HepG2 (cell line): Measurements from ENCODE around the gene CHMP1A. TPM values are rescaled to one million over a fixed set of nuclear protein-coding genes. Genes with fewer than 3 reads are reported as not detected.
A peak's percentile ranks its signal among the peaks of the same experiment; 100 is the strongest.

Source experiments
- ATM ChIP-seq: fragments of 450-650 bp; IDR thresholded peaks from 2 replicates; pipeline ENCODE4 v1.7.1; 2017; ENCODE audit warnings: mild to moderate bottlenecking, borderline replicate concordance
- BCL6 ChIP-seq: IDR thresholded peaks from 2 replicates; pipeline ENCODE4 v1.6.1; 2016; ENCODE audit warnings: missing genetic modification reagents, missing compliant biosample characterization
- FOXC1 ChIP-seq: sonication (generic); formaldehyde crosslinking; IDR thresholded peaks from 2 replicates; pipeline ENCODE4 v1.8.0; 2022; ENCODE audit warnings: mild to moderate bottlenecking, missing genetic modification reagents, borderline replicate concordance
- HIC2 ChIP-seq: sonication (generic); formaldehyde crosslinking; IDR thresholded peaks from 2 replicates; pipeline ENCODE4 v1.9.0; 2022; ENCODE audit warnings: low read depth, missing genetic modification reagents
- IRX3 ChIP-seq: sonication (generic); formaldehyde crosslinking; IDR thresholded peaks from 2 replicates; pipeline ENCODE4 v1.8.1; 2023; ENCODE audit warnings: mild to moderate bottlenecking, low read depth, missing genetic modification reagents, borderline replicate concordance
- MAFK ChIP-seq, 2 experiments: IDR thresholded peaks in 1 of 2; conservative IDR thresholded peaks in 1 of 2; 2 replicates each; pipeline ENCODE4 v1.6.1; 2011; ENCODE audit warnings: improper control_type of control experiment in 2 of 2, low read length in 2 of 2
- MLX ChIP-seq: IDR thresholded peaks from 2 replicates; pipeline ENCODE4 v1.6.1; 2016
- NR1H2 ChIP-seq: sonication (generic); formaldehyde crosslinking; IDR thresholded peaks from 2 replicates; pipeline ENCODE4 v1.8.1; 2022; ENCODE audit warnings: low read depth, missing genetic modification reagents, borderline replicate concordance
- NR2C2 ChIP-seq: sonication (generic); formaldehyde crosslinking; IDR thresholded peaks from 2 replicates; pipeline ENCODE4 v1.4.0; 2020; ENCODE audit warnings: missing genetic modification reagents, mild to moderate bottlenecking, moderate library complexity, borderline replicate concordance
- PBX2 ChIP-seq: IDR thresholded peaks from 2 replicates; pipeline ENCODE4 v1.6.1; 2016; ENCODE audit warnings: control low read depth
- PITX1 ChIP-seq: sonication (generic); formaldehyde crosslinking; IDR thresholded peaks from 2 replicates; pipeline ENCODE4 v1.5.1; 2020; ENCODE audit warnings: mild to moderate bottlenecking, missing genetic modification reagents
- SRSF9 ChIP-seq: fragments of 200-400 bp; formaldehyde crosslinking; IDR thresholded peaks from 2 replicates; pipeline ENCODE4 v1.6.1; 2018; ENCODE audit warnings: borderline replicate concordance, mild to moderate bottlenecking, low read depth, low read length; ENCODE audit not compliant: insufficient read depth, poor library complexity, severe bottlenecking
- TOPORS ChIP-seq: sonication (generic); formaldehyde crosslinking; IDR thresholded peaks from 2 replicates; pipeline ENCODE4 v1.8.0; 2023; ENCODE audit warnings: mild to moderate bottlenecking, missing genetic modification reagents
- USF2 ChIP-seq, 2 experiments: sonication (generic) in 1 of 2; formaldehyde crosslinking in 1 of 2; IDR thresholded peaks; 2 replicates each; pipeline versions ENCODE4 v1.5.1 to v1.6.1; 2011 to 2020; ENCODE audit warnings: borderline replicate concordance in 1 of 2, low read depth in 1 of 2, low read length in 1 of 2, mild to moderate bottlenecking in 1 of 2, missing genetic modification reagents in 1 of 2, moderate library complexity in 1 of 2
- ZNF740 ChIP-seq: sonication (generic); formaldehyde crosslinking; IDR thresholded peaks from 2 replicates; pipeline ENCODE4 v1.4.0; 2020; ENCODE audit warnings: missing genetic modification reagents
- ZNF800 ChIP-seq: sonication (generic); formaldehyde crosslinking; IDR thresholded peaks from 2 replicates; pipeline ENCODE4 v1.4.0; 2020; ENCODE audit warnings: missing genetic modification reagents
- ZNF816 ChIP-seq: sonication (generic); formaldehyde crosslinking; IDR thresholded peaks from 2 replicates; pipeline ENCODE4 v1.8.0; 2022; ENCODE audit warnings: missing genetic modification reagents, mild to moderate bottlenecking, borderline replicate concordance
- polyA plus RNA-seq, 8 experiments: library from polyadenylated mRNA; depleted of rRNA in 3 of 8; stranded (reverse) in 7 of 8; unstranded in 1 of 8; fragments of >200 nt; fragmentation: Illumina TruSeq in 4 of 8; extraction: Trizol in 4 of 8; gene quantifications; 2 replicates each; pipeline versions ENCODE4 v1.2.1 to v1.2.3, GENCODE V29; 2011 to 2016; ENCODE audit warnings: low read depth in 4 of 8, missing spikeins in 1 of 8, mixed read lengths in 1 of 8; ENCODE audit not compliant: insufficient read depth in 1 of 8
- total RNA-seq, 5 experiments: library from RNA; depleted of rRNA; stranded (reverse); fragments of >200 nt; fragmentation: Illumina TruSeq; extraction: Trizol; gene quantifications; 2 replicates each; pipeline ENCODE4 v1.2.3, GENCODE V29; 2016; ENCODE audit warnings: low read depth in 1 of 5

The CHMP1A gene
- total and polyA plus RNA-seq, 2 of the 13 experiments (the other 11 are each of a cell fraction or from before 2014, with no cell fraction given) = 69.4 to 73.3 TPM

- TF ChIP-seq BCL6 (no peak; the same call in 1 of the 2 replicates), MAFK (conservative IDR thresholded peaks at IDR 0.05 in 1 of 2, IDR thresholded peaks at IDR 0.05 in 1 of 2; ENCODE audit: low read length in 2 of 2) (no peak), ZNF800 (CRISPR knock-in tag) (0 out of 2 replicates have a peak, but pooled peaks have one; percentile 46), NR2C2 (CRISPR knock-in tag) (no peak), ZNF816 (CRISPR knock-in tag) (no peak), PBX2 (CRISPR knock-in tag) (no peak), PITX1 (no peak), FOXC1 (CRISPR knock-in tag) (peak; percentile 83; the same call in 1 of the 2 replicates), SRSF9 (no peak), HIC2 (CRISPR knock-in tag) (0 out of 2 replicates have a peak, but pooled peaks have one; percentile 17), ATM (no peak), NR1H2 (CRISPR knock-in tag) (no peak; the same call in 1 of the 2 replicates), IRX3 (CRISPR knock-in tag) (no peak), MLX (CRISPR knock-in tag) (no peak), USF2 (IDR thresholded peaks at IDR 0.05; ENCODE audit: low read depth, low read length) (no peak), USF2 (CRISPR knock-in tag; IDR thresholded peaks at IDR 0.05; ENCODE audit: borderline replicate concordance) (no peak), TOPORS (no peak; the same call in 1 of the 2 replicates), ZNF740 (CRISPR knock-in tag) (peak; percentile 50; the same call in 1 of the 2 replicates)
Measured at GRCh38 chr16:89701425-89702406, 44.2 kb upstream of the CHMP1A start, which contains the start of gene SPATA2L (continued).
